Measurements from ENCODE around the gene DNAH2.

Gene DNAH2

GRCh38 chr17:7823581-7824001, 106.0 kb downstream of the DNAH2 start:
- no peaks in the 10 kb centered on the region for H3K9me3 ChIP-seq (ENCODE audit: insufficient read depth, low read depth, low read length)
- no peaks in the 10 kb centered on the region for H3K79me2 ChIP-seq (ENCODE audit: insufficient read depth, low read length)
- H3K36me3 ChIP-seq (ENCODE audit: insufficient read depth, low read length): no peaks in the 10 kb centered on the region
- no peak overlapping the region for H3K4me2 ChIP-seq (ENCODE audit: low read depth, low read length, poor library complexity, severe bottlenecking)
- H3K4me1 ChIP-seq (ENCODE audit: insufficient read depth, low read length, poor library complexity, severe bottlenecking): no peaks in the 10 kb centered on the region
- no peak overlapping the region for H3K9ac ChIP-seq (ENCODE audit: low read depth, low read length, poor library complexity, severe bottlenecking)
- no peak overlapping the region for H3K4me3 ChIP-seq (ENCODE audit: low read length, poor library complexity, severe bottlenecking)
- no peaks in the 10 kb centered on the region for H4K20me1 ChIP-seq (ENCODE audit: insufficient read depth, low read length, poor library complexity, severe bottlenecking)
- H2AFZ ChIP-seq (ENCODE audit: low read length): no peak overlapping the region
- no peak for TF ChIP-seq EZH2phosphoT487 (IDR thresholded peaks at IDR 0.05; ENCODE audit: borderline replicate concordance)
- no peak for TF ChIP-seq CTCF (conservative IDR thresholded peaks at IDR 0.05; ENCODE audit: low read length)
- H3K9me2 ChIP-seq (replicated peaks; ENCODE audit: low read depth, low read length): no peaks in the 10 kb centered on the region
- no peaks in the 10 kb centered on the region for H3K27me3 ChIP-seq (ENCODE audit: insufficient read depth, low read length, poor library complexity, severe bottlenecking)
- no peaks in the 10 kb centered on the region for H3F3A ChIP-seq (ENCODE audit: low read depth)

GRCh38 chr17:7824021-7824924, 106.7 kb downstream of the DNAH2 start:
- Histone ChIP-seq H3F3A (ENCODE audit: low read depth) (no peaks in the 10 kb centered on the region), H3K27me3 (ENCODE audit: insufficient read depth, low read length, poor library complexity, severe bottlenecking) (no peaks in the 10 kb centered on the region), H3K79me2 (ENCODE audit: insufficient read depth, low read length) (no peaks in the 10 kb centered on the region), H3K9ac (ENCODE audit: low read depth, low read length, poor library complexity, severe bottlenecking) (no peak overlapping the region), H3K9me2 (replicated peaks; ENCODE audit: low read depth, low read length) (no peaks in the 10 kb centered on the region), H3K4me1 (ENCODE audit: insufficient read depth, low read length, poor library complexity, severe bottlenecking) (no peaks in the 10 kb centered on the region), H3K36me3 (ENCODE audit: insufficient read depth, low read length) (no peaks in the 10 kb centered on the region), H3K9me3 (ENCODE audit: insufficient read depth, low read depth, low read length) (no peaks in the 10 kb centered on the region), H3K4me2 (ENCODE audit: low read depth, low read length, poor library complexity, severe bottlenecking) (no peak overlapping the region), H2AFZ (ENCODE audit: low read length) (no peak overlapping the region), H3K4me3 (ENCODE audit: low read length, poor library complexity, severe bottlenecking) (no peak overlapping the region), H4K20me1 (ENCODE audit: insufficient read depth, low read length, poor library complexity, severe bottlenecking) (no peaks in the 10 kb centered on the region)
- TF ChIP-seq EZH2phosphoT487 (IDR thresholded peaks at IDR 0.05; ENCODE audit: borderline replicate concordance) (no peak), CTCF (conservative IDR thresholded peaks at IDR 0.05; ENCODE audit: low read length) (no peak)

- Histone ChIP-seq H2AFZ (ENCODE audit: low read length) (peak overlapping the region; percentile 3; the same call in 1 of the 2 replicates), H3K79me2 (ENCODE audit: insufficient read depth, low read length) (no peaks in the 10 kb centered on the region), H3K4me2 (ENCODE audit: low read depth, low read length, poor library complexity, severe bottlenecking) (no peak overlapping the region), H3K36me3 (ENCODE audit: insufficient read depth, low read length) (no peaks in the 10 kb centered on the region), H4K20me1 (ENCODE audit: insufficient read depth, low read length, poor library complexity, severe bottlenecking) (no peaks in the 10 kb centered on the region), H3K27me3 (ENCODE audit: insufficient read depth, low read length, poor library complexity, severe bottlenecking) (no peaks in the 10 kb centered on the region), H3K4me1 (ENCODE audit: insufficient read depth, low read length, poor library complexity, severe bottlenecking) (no peaks in the 10 kb centered on the region), H3K9me3 (ENCODE audit: insufficient read depth, low read depth, low read length) (no peaks in the 10 kb centered on the region), H3K9ac (ENCODE audit: low read depth, low read length, poor library complexity, severe bottlenecking) (no peak overlapping the region), H3F3A (ENCODE audit: low read depth) (no peaks in the 10 kb centered on the region), H3K9me2 (replicated peaks; ENCODE audit: low read depth, low read length) (no peaks in the 10 kb centered on the region), H3K4me3 (ENCODE audit: low read length, poor library complexity, severe bottlenecking) (no peak overlapping the region)
- no peak for TF ChIP-seq EZH2phosphoT487 (IDR thresholded peaks at IDR 0.05; ENCODE audit: borderline replicate concordance)
- TF ChIP-seq CTCF (conservative IDR thresholded peaks at IDR 0.05; ENCODE audit: low read length): peak; percentile 47
Measured at GRCh38 chr17:7825206-7825990, 107.9 kb downstream of the DNAH2 start.
